ENCODE measurements around the gene ARHGEF3. TPM values are rescaled to one million over a fixed set of nuclear protein-coding genes. Genes with fewer than 3 reads are reported as not detected.

ARHGEF3 gene
- total RNA-seq, 4 donors from 2014 or later = 15.9 to 79.4 (median 44.8) TPM

DNA sequence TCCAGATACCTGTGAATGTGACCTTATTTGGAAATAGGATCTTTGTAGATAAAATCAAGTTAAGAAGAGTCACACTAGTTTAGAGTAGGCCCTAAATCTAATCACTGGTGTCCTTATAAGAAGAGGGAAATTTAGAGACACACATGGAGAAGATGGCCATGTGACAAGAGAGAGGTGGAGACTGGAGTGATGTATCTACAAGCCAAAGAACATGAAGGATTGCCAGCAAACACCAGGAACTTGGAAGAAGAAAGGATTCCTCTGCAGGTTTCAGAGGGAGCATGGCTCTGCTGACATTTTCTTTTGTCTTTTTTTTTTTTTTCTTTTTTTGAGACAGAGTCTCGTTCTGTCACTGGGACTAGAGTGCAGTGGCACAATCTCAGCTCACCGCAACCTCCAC lies 20.8 kb downstream of the ARHGEF3 start:
- Histone ChIP-seq H3K27me3 (no peaks in the 10 kb centered on the region), H3K4me3 (no peak overlapping the region), H3K36me3 (no peaks in the 10 kb centered on the region), H3K27ac (peak overlapping the region; percentile 67 to 79), H3K9me3 (no peaks in the 10 kb centered on the region), H3K4me1 (no peaks in the 10 kb centered on the region)
- TF ChIP-seq POLR2A (IDR thresholded peaks at IDR 0.05) = no peak
- TF ChIP-seq CTCF (IDR thresholded peaks at IDR 0.05) = no peak
- no peak for DNase-seq
- intact Hi-C loops (cut with DNase I; ENCODE audit: low total_unique reads) = no loop called here

GRCh38 chr3:56778893-56779292 lies 22.9 kb downstream of the ARHGEF3 start:
- Histone ChIP-seq H3K36me3 (no peaks in the 10 kb centered on the region), H3K4me3 (no peak overlapping the region), H3K27me3 (no peaks in the 10 kb centered on the region), H3K27ac (no peak overlapping the region), H3K4me1 (no peaks in the 10 kb centered on the region), H3K9me3 (no peaks in the 10 kb centered on the region)
- intact Hi-C loops (cut with DNase I; ENCODE audit: low total_unique reads) = no loop called here
- TF ChIP-seq POLR2A (IDR thresholded peaks at IDR 0.05) (no peak), CTCF (IDR thresholded peaks at IDR 0.05) (no peak)
- DNase-seq = no peak

DNA sequence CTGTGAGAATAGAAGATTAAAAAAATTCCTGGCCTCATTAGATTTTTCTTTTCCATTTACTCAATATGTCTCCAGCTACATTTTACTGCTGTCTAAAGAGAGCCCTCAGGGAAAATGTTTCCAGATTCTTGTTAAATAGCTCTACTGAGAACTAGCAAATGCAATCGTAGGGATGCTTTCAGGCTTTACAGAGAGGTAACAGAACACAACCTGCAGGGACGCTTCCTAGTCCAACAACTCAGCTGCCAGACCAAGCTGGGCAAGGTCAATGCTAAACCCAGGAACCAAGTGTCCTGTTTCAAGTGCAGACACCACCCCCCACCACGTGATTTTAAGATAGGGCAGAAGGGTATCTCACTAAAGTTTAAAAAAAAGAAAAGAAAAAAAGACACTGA lies 25.2 kb downstream of the ARHGEF3 start:
- no peaks in the 10 kb centered on the region for H3K9me3 ChIP-seq
- no peak for TF ChIP-seq POLR2A (IDR thresholded peaks at IDR 0.05)
- TF ChIP-seq CTCF (IDR thresholded peaks at IDR 0.05) = no peak
- intact Hi-C loops (cut with DNase I; ENCODE audit: low total_unique reads) = no loop called here
- no peaks in the 10 kb centered on the region for H3K27me3 ChIP-seq
- H3K27ac ChIP-seq = peak overlapping the region; percentile 59 to 70
- H3K36me3 ChIP-seq = no peaks in the 10 kb centered on the region
- DNase-seq = no peak
- no peak overlapping the region for H3K4me3 ChIP-seq
- no peaks in the 10 kb centered on the region for H3K4me1 ChIP-seq

DNA sequence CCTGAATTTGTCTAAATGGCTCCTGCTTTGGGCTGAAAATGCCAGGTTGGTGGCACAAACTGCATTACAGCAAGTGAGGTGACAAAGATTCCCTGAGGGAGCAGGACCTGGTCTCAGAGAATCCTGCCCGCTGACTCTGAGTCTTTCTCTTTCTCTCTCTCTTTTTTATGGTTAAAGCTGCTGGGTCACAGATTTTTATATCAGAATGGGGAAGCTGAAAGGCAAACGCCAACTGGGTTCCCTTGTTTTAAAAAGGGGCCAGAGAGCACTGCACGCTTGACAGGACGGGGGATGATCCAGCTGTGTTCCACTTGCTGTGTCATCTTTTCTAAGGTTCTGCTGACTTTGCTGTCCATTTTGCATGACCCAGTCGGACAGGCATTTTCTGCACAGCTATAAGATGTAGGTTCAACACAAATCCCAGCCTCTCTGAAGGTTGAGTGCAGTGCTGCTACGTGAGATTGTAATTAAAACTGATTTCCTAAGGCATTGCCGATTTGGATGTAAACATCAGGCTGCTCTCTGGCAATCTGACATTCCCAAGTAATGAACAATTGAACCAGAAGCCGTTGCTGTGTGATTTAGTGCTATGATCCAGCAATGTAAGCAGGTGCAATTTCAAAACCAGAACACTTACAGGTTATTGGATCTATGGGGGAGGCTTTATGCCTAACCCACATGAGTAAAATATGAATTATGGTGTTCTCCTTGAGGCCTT lies 25.8 kb downstream of the ARHGEF3 start:
- Histone ChIP-seq H3K9me3 (no peaks in the 10 kb centered on the region), H3K4me3 (peak overlapping the region in 1 of 2 donors; percentile 4), H3K27me3 (no peaks in the 10 kb centered on the region), H3K36me3 (no peaks in the 10 kb centered on the region), H3K4me1 (no peaks in the 10 kb centered on the region), H3K27ac (peak overlapping the region; percentile 59 to 70)
- intact Hi-C loops (cut with DNase I; ENCODE audit: low total_unique reads) = no loop called here
- DNase-seq = no peak
- no peak for TF ChIP-seq CTCF (IDR thresholded peaks at IDR 0.05)
- TF ChIP-seq POLR2A (IDR thresholded peaks at IDR 0.05) = no peak

- no peaks in the 10 kb centered on the region for H3K27me3 ChIP-seq
- DNase-seq = no peak
- H3K36me3 ChIP-seq = no peaks in the 10 kb centered on the region
- no peaks in the 10 kb centered on the region for H3K9me3 ChIP-seq
- no peak for TF ChIP-seq POLR2A (IDR thresholded peaks at IDR 0.05)
- H3K4me3 ChIP-seq = peak overlapping the region in 1 of 2 donors; percentile 4
- H3K27ac ChIP-seq = peak overlapping the region; percentile 59 to 70
- H3K4me1 ChIP-seq = no peaks in the 10 kb centered on the region
- intact Hi-C loops (cut with DNase I; ENCODE audit: low total_unique reads) = no loop called here
These were observed 26.3 kb downstream of the ARHGEF3 start for GRCh38 chr3:56775445-56775837.

All from uterus (tissue), 4 donors.